Right lobe of liver (tissue), 4 donors: ENCODE measurements around the gene ZNF28.

Source experiments
- CTCF ChIP-seq, 4 donors: fragments of 200-600 bp in 3 of 4; fragments of 450-650 bp in 1 of 4; IDR thresholded peaks; one replicate each; pipeline versions ENCODE4 v1.5.1 to v1.8.0; 2016 to 2022; ENCODE audit warnings: antibody characterized with exemption in 4 of 4, mild to moderate bottlenecking in 2 of 4
- POLR2A ChIP-seq: fragments of 450-650 bp; IDR thresholded peaks from one replicate; pipeline ENCODE4 v1.6.1; 2017; ENCODE audit warnings: antibody characterized with exemption, mild to moderate bottlenecking
- donor health status: DM: no; HTN: no; CAD: no.
- donor health status: DM: no; HTN: no; CAD: no.
- donor health status: DM: no; HTN: yes; CAD: no.

GRCh38 chr19:52778811-52779210, 42.6 kb downstream of the ZNF28 start:
- TF ChIP-seq CTCF (IDR thresholded peaks at IDR 0.05) (no peak), POLR2A (no peak)
